ENCODE measurements around the gene CRTC3. TPM values are rescaled to one million over a fixed set of nuclear protein-coding genes. Genes with fewer than 3 reads are reported as not detected.

CRTC3 gene
- total RNA-seq, 1 experiment from 2014 or later: 45.0 TPM

GRCh38 chr15:90641581-90642463 lies 112.1 kb downstream of the CRTC3 start:
- ATAC-seq (no peak), DNase-seq (ENCODE audit: low read depth, low spot score) (no peak)
- H3K4me3 ChIP-seq (ENCODE audit: low read depth in 2 of 2, low read length in 2 of 2): no peak overlapping the region
- TSS peak; percentile 44 for BruUV-seq (replicated peaks)
- POLR2A ChIA-PET: no interaction called here
- no peak overlapping the region for H3K27ac ChIP-seq (ENCODE audit: low read length)
- H3K36me3 ChIP-seq (ENCODE audit: control insufficient read depth, insufficient read depth, low read length): no peaks in the 10 kb centered on the region; the same call in 1 of the 2 replicates
- CTCF ChIA-PET: interaction anchor here (0.7 kb wide), 1 partner anchor 43 kb away, joined by 3 read pairs; no protein-coding TSS in a partner anchor
- no peaks in the 10 kb centered on the region for H3K27me3 ChIP-seq (ENCODE audit: control insufficient read depth, insufficient read depth, low read length)
- no peaks in the 10 kb centered on the region for H3K4me1 ChIP-seq (ENCODE audit: control insufficient read depth, insufficient read depth, low read length)
- TF ChIP-seq CTCF (IDR thresholded peaks at IDR 0.05) (no peak), TCF7L2 (IDR thresholded peaks at IDR 0.05; ENCODE audit: low read depth, low read length) (no peak), POLR2AphosphoS5 (IDR thresholded peaks at IDR 0.05; ENCODE audit: low read depth, low read length) (no peak), SIN3A (IDR thresholded peaks at IDR 0.05; ENCODE audit: borderline replicate concordance, insufficient read depth, low read depth, low read length) (no peak)
- H3K9me3 ChIP-seq (ENCODE audit: control insufficient read depth, insufficient read depth, low read depth, low read length): no peaks in the 10 kb centered on the region
- intact Hi-C loops (cut with micrococcal nuclease; ENCODE audit: unreplicated experiment): no loop called here
- in situ Hi-C loops (cut with HindIII; ENCODE audit: low pct_unique_long_range_greater_than_20kb, low sequenced_read_pairs): no loop called here

- H3K4me3 ChIP-seq (ENCODE audit: low read depth in 2 of 2, low read length in 2 of 2): no peak overlapping the region
- ChIA-PET POLR2A (no interaction called here), CTCF (interaction anchor here (0.7 kb wide), 2 partner anchors 42 to 243 kb away, joined by 3 read pairs; no protein-coding TSS in a partner anchor)
- intact Hi-C loops (cut with micrococcal nuclease; ENCODE audit: unreplicated experiment) (no loop called here), in situ Hi-C loops (cut with HindIII; ENCODE audit: low pct_unique_long_range_greater_than_20kb, low sequenced_read_pairs) (no loop called here)
- no peak overlapping the region for H3K27ac ChIP-seq (ENCODE audit: low read length)
- H3K9me3 ChIP-seq (ENCODE audit: control insufficient read depth, insufficient read depth, low read depth, low read length): no peaks in the 10 kb centered on the region
- no TSS peak for BruUV-seq (replicated peaks)
- ATAC-seq: no peak
- DNase-seq (ENCODE audit: low read depth, low spot score): no peak
- H3K36me3 ChIP-seq (ENCODE audit: control insufficient read depth, insufficient read depth, low read length): no peaks in the 10 kb centered on the region; the same call in 1 of the 2 replicates
- no peaks in the 10 kb centered on the region for H3K27me3 ChIP-seq (ENCODE audit: control insufficient read depth, insufficient read depth, low read length)
- no peaks in the 10 kb centered on the region; the same call in 1 of the 2 replicates for H3K4me1 ChIP-seq (ENCODE audit: control insufficient read depth, insufficient read depth, low read length)
- no peak for TF ChIP-seq POLR2AphosphoS5 (IDR thresholded peaks at IDR 0.05; ENCODE audit: low read depth, low read length)
- TF ChIP-seq TCF7L2 (IDR thresholded peaks at IDR 0.05; ENCODE audit: low read depth, low read length): no peak
- TF ChIP-seq SIN3A (IDR thresholded peaks at IDR 0.05; ENCODE audit: borderline replicate concordance, insufficient read depth, low read depth, low read length): no peak
- TF ChIP-seq CTCF (IDR thresholded peaks at IDR 0.05): no peak; the same call in 1 of the 2 replicates
- TF ChIP-seq, protein P1, sequence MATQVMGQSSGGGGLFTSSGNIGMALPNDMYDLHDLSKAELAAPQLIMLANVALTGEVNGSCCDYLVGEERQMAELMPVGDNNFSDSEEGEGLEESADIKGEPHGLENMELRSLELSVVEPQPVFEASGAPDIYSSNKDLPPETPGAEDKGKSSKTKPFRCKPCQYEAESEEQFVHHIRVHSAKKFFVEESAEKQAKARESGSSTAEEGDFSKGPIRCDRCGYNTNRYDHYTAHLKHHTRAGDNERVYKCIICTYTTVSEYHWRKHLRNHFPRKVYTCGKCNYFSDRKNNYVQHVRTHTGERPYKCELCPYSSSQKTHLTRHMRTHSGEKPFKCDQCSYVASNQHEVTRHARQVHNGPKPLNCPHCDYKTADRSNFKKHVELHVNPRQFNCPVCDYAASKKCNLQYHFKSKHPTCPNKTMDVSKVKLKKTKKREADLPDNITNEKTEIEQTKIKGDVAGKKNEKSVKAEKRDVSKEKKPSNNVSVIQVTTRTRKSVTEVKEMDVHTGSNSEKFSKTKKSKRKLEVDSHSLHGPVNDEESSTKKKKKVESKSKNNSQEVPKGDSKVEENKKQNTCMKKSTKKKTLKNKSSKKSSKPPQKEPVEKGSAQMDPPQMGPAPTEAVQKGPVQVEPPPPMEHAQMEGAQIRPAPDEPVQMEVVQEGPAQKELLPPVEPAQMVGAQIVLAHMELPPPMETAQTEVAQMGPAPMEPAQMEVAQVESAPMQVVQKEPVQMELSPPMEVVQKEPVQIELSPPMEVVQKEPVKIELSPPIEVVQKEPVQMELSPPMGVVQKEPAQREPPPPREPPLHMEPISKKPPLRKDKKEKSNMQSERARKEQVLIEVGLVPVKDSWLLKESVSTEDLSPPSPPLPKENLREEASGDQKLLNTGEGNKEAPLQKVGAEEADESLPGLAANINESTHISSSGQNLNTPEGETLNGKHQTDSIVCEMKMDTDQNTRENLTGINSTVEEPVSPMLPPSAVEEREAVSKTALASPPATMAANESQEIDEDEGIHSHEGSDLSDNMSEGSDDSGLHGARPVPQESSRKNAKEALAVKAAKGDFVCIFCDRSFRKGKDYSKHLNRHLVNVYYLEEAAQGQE (IDR thresholded peaks at IDR 0.05; ENCODE audit: insufficient read depth in 1 of 2, low read depth in 2 of 2, low read length in 1 of 2): no peak
Measured at GRCh38 chr15:90642464-90643300, 113.0 kb downstream of the CRTC3 start.

Measured in Panc1 (cell line).